ENCODE data around the gene SRI.

The SRI gene

GRCh38 chr7:88206254-88206653 is 13.6 kb downstream of the SRI start:
- ChIA-PET CTCF (interaction anchor here (0.9 kb wide), 1 partner anchor 14 kb away, joined by 3 read pairs; no protein-coding TSS in a partner anchor), POLR2A (no interaction called here)
- H3K4me3 ChIP-seq (ENCODE audit: low read depth, low read length) = no peak overlapping the region
- DNase-seq (ENCODE audit: low read depth, low spot score) = no peak
- TF ChIP-seq CTCF (IDR thresholded peaks at IDR 0.05; ENCODE audit: insufficient read depth, low read length, missing control alignments) = no peak

GRCh38 chr7:88205179-88205578 is 14.7 kb downstream of the SRI start:
- no peak overlapping the region for H3K4me3 ChIP-seq (ENCODE audit: low read depth, low read length)
- ChIA-PET CTCF (interaction anchor here (0.9 to 1.0 kb wide), 2 partner anchors 13 to 15 kb away, joined by 3 read pairs; no protein-coding TSS in a partner anchor), POLR2A (no interaction called here)
- no peak for TF ChIP-seq CTCF (IDR thresholded peaks at IDR 0.05; ENCODE audit: insufficient read depth, low read length, missing control alignments)
- no peak for DNase-seq (ENCODE audit: low read depth, low spot score)

GRCh38 chr7:88204525-88205110 is 15.2 kb downstream of the SRI start:
- DNase-seq (ENCODE audit: low read depth, low spot score) = no peak
- no peak overlapping the region for H3K4me3 ChIP-seq (ENCODE audit: low read depth, low read length)
- TF ChIP-seq CTCF (IDR thresholded peaks at IDR 0.05; ENCODE audit: insufficient read depth, low read length, missing control alignments) = no peak
- ChIA-PET CTCF (interaction anchor here (1.0 kb wide), 1 partner anchor 14 kb away, joined by 3 read pairs; no protein-coding TSS in a partner anchor), POLR2A (no interaction called here)

- no peak for DNase-seq (ENCODE audit: low read depth, low spot score)
- no peak for TF ChIP-seq CTCF (IDR thresholded peaks at IDR 0.05; ENCODE audit: insufficient read depth, low read length, missing control alignments)
- CTCF ChIA-PET = interaction anchor here (1.4 to 1.5 kb wide), 2 partner anchors 17 to 34 kb away, joined by 3 to 6 read pairs; partner anchors contain the start of gene SRI
- POLR2A ChIA-PET = no interaction called here
- no peak overlapping the region for H3K4me3 ChIP-seq (ENCODE audit: low read depth, low read length)
Measured at GRCh38 chr7:88203401-88203800, 16.4 kb downstream of the SRI start.

- POLR2A ChIA-PET = no interaction called here
- no peak overlapping the region for H3K4me3 ChIP-seq (ENCODE audit: low read depth, low read length)
- DNase-seq (ENCODE audit: low read depth, low spot score) = no peak
- CTCF ChIA-PET = interaction anchor here (1.4 to 1.5 kb wide), 2 partner anchors 18 to 33 kb away, joined by 3 to 6 read pairs; partner anchors contain the start of gene SRI
- no peak for TF ChIP-seq CTCF (IDR thresholded peaks at IDR 0.05; ENCODE audit: insufficient read depth, low read length, missing control alignments)
Measured at GRCh38 chr7:88202799-88203198, 17.0 kb downstream of the SRI start.

GRCh38 chr7:88202278-88202677 is 17.6 kb downstream of the SRI start:
- ChIA-PET CTCF (interaction anchor here (1.5 kb wide), 1 partner anchor 18 kb away, joined by 6 read pairs; the partner anchor contains the start of gene SRI), POLR2A (no interaction called here)
- TF ChIP-seq CTCF (IDR thresholded peaks at IDR 0.05; ENCODE audit: insufficient read depth, low read length, missing control alignments) = no peak
- H3K4me3 ChIP-seq (ENCODE audit: low read depth, low read length) = no peak overlapping the region
- DNase-seq (ENCODE audit: low read depth, low spot score) = no peak
